ENCODE measurements around the gene IGFBP1.
A peak's percentile ranks its signal among the peaks of the same experiment; 100 is the strongest.

- peak; percentile 17; the same call in 1 of the 2 replicates for TF ChIP-seq CTCF (conservative IDR thresholded peaks at IDR 0.05)
- no peak for TF ChIP-seq ZFX (IDR thresholded peaks at IDR 0.05)
Observed at GRCh38 chr7:45902820-45903219, 14.5 kb downstream of the IGFBP1 start.

All from C4-2B (cell line).